HG03159 (cell line): Measurements from ENCODE around the gene ILK.

Experiments used
- ATAC-seq: cut with Tn5 transposase; IDR thresholded peaks from one replicate; pipeline ENCODE4 v1.9.1; 2021; ENCODE audit warnings: mild to moderate bottlenecking, moderate library complexity; ENCODE audit not compliant: unreplicated experiment

The ILK gene

GRCh38 chr11:6654281-6655019 lies 50.9 kb downstream of the ILK start:
- ATAC-seq = no peak

GRCh38 chr11:6655020-6655789 lies 51.6 kb downstream of the ILK start:
- ATAC-seq = no peak

- ATAC-seq = no peak
Observed at GRCh38 chr11:6655790-6656583, 52.4 kb downstream of the ILK start, which contains the start of gene DCHS1. DCHS1 (minus strand) TSS chr11:6655809; CDS start chr11:6641613, 14,196 bp downstream.

GRCh38 chr11:6656584-6656915 lies 53.0 kb downstream of the ILK start:
- ATAC-seq = no peak

GRCh38 chr11:6656936-6657335 lies 53.4 kb downstream of the ILK start:
- ATAC-seq = no peak

GRCh38 chr11:6657346-6657745 lies 53.8 kb downstream of the ILK start:
- ATAC-seq = no peak

- ATAC-seq = no peak
Observed at GRCh38 chr11:6658647-6659046, 55.1 kb downstream of the ILK start.
